Neuronal stem cell (in vitro differentiated cells): ENCODE data around the gene ADAP2.
A peak's percentile ranks its signal among the peaks of the same experiment; 100 is the strongest.
"Not testable (repeated sequence)": the region's sequence is repeated elsewhere in the genome, so short reads cannot be mapped to it uniquely, and the experiment has no call there.

Experiments
- DNase-seq: peaks from one replicate; pipeline ENCODE4 v3.0.0-alpha.2; 2013; ENCODE audit warnings: low spot score
- H2AFZ ChIP-seq: one replicate; pipeline ENCODE4 v1.6.1; 2013; ENCODE audit warnings: mild to moderate bottlenecking, low read length, inconsistent platforms
- H2AK5ac ChIP-seq: 2 replicates; pipeline ENCODE4 v1.6.1; 2013; ENCODE audit warnings: low read depth, mild to moderate bottlenecking, inconsistent platforms, low read length, moderate library complexity, mixed read lengths
- H2BK120ac ChIP-seq: 2 replicates; pipeline ENCODE4 v1.6.1; 2013; ENCODE audit warnings: low read depth, mild to moderate bottlenecking, inconsistent platforms, low read length, moderate library complexity, mixed read lengths
- H2BK12ac ChIP-seq: one replicate; pipeline ENCODE4 v1.6.1; 2013; ENCODE audit warnings: low read length, inconsistent platforms
- H2BK15ac ChIP-seq: 2 replicates; pipeline ENCODE4 v1.6.1; 2013; ENCODE audit warnings: mild to moderate bottlenecking, low read length, inconsistent platforms, mixed read lengths
- H2BK5ac ChIP-seq: one replicate; pipeline ENCODE4 v1.6.1; 2013; ENCODE audit warnings: inconsistent platforms, mild to moderate bottlenecking, low read length, moderate library complexity
- H3K14ac ChIP-seq: one replicate; pipeline ENCODE4 v1.6.1; 2013; ENCODE audit warnings: low read length, inconsistent platforms
- H3K18ac ChIP-seq: 2 replicates; pipeline ENCODE4 v1.6.1; 2013; ENCODE audit warnings: low read length, inconsistent platforms
- H3K23ac ChIP-seq: 2 replicates; pipeline ENCODE4 v1.6.1; 2013; ENCODE audit warnings: low read depth, mild to moderate bottlenecking, mixed read lengths, low read length, inconsistent platforms; ENCODE audit not compliant: poor library complexity
- H3K27ac ChIP-seq: replicated peaks from 3 replicates; pipeline ENCODE4 v1.5.1; 2013; ENCODE audit warnings: low read length, inconsistent platforms
- H3K27me3 ChIP-seq, 3 experiments: 2 replicates each; pipeline ENCODE4 v1.6.1; 2013; ENCODE audit warnings: low read length in 3 of 3, mild to moderate bottlenecking in 2 of 3, inconsistent platforms in 1 of 3, low read depth in 1 of 3, mixed read lengths in 1 of 3, moderate library complexity in 1 of 3; ENCODE audit not compliant: control insufficient read depth in 3 of 3, insufficient read depth in 3 of 3
- H3K36me3 ChIP-seq, 2 donors: replicated peaks in 1 of 2; 2 replicates each; pipeline ENCODE4 v1.6.1; 2013; ENCODE audit warnings: low read length in 2 of 2; ENCODE audit not compliant: control insufficient read depth in 2 of 2, insufficient read depth in 2 of 2
- H3K4ac ChIP-seq: 2 replicates; pipeline ENCODE4 v1.6.1; 2013; ENCODE audit warnings: inconsistent platforms, mild to moderate bottlenecking, low read length, moderate library complexity
- H3K4me1 ChIP-seq, 2 donors: 1 replicate in 1 of 2; 2 replicates in 1 of 2; pipeline ENCODE4 v1.6.1; 2013; ENCODE audit warnings: low read length in 2 of 2, low read depth in 1 of 2; ENCODE audit not compliant: control insufficient read depth in 2 of 2, insufficient read depth in 1 of 2
- H3K4me2 ChIP-seq: one replicate; pipeline ENCODE4 v1.6.1; 2013; ENCODE audit warnings: mild to moderate bottlenecking, low read length, inconsistent platforms; ENCODE audit not compliant: insufficient read depth, poor library complexity, severe bottlenecking
- H3K4me3 ChIP-seq, 2 donors: 2 replicates each; pipeline ENCODE4 v1.5.1; 2013; ENCODE audit warnings: low read length in 2 of 2, mild to moderate bottlenecking in 2 of 2, inconsistent platforms in 1 of 2, moderate library complexity in 1 of 2
- H3K79me1 ChIP-seq: one replicate; pipeline ENCODE4 v1.6.1; 2013; ENCODE audit warnings: low read depth, mild to moderate bottlenecking, inconsistent platforms, low read length, moderate library complexity
- H3K9ac ChIP-seq: one replicate; pipeline ENCODE4 v1.6.1; 2013; ENCODE audit warnings: mild to moderate bottlenecking, low read depth, low read length, inconsistent platforms; ENCODE audit not compliant: poor library complexity
- H3K9me3 ChIP-seq, 2 donors: replicated peaks in 1 of 2; 2 replicates each; pipeline versions ENCODE3 to v1.6.1; 2013; ENCODE audit warnings: low read length in 2 of 2, mild to moderate bottlenecking in 2 of 2, inconsistent platforms in 1 of 2, low read depth in 1 of 2, mixed read lengths in 1 of 2, moderate library complexity in 1 of 2; ENCODE audit not compliant: control insufficient read depth in 2 of 2, insufficient read depth in 1 of 2
- H4K8ac ChIP-seq: one replicate; pipeline ENCODE4 v1.6.1; 2013; ENCODE audit warnings: low read depth, mild to moderate bottlenecking, inconsistent platforms, low read length, moderate library complexity
- H4K91ac ChIP-seq: one replicate; pipeline ENCODE4 v1.6.1; 2013; ENCODE audit warnings: low read length, low read depth, mild to moderate bottlenecking, inconsistent platforms; ENCODE audit not compliant: poor library complexity
- WGBS, 2 donors: extraction: QIAGEN DNeasy Blood & Tissue Kit; methylation state at CpG; one replicate each; pipeline ENCODE4 v1.1.7; 2013; ENCODE audit warnings: missing lambda C conversion rate in 2 of 2, mixed read lengths in 1 of 2; ENCODE audit not compliant: insufficient read length in 2 of 2, insufficient replicate concordance in 1 of 2; ENCODE audit errors: extremely low coverage in 2 of 2; 5-methylcytosine and 5-hydroxymethylcytosine counted together

The ADAP2 gene

DNA sequence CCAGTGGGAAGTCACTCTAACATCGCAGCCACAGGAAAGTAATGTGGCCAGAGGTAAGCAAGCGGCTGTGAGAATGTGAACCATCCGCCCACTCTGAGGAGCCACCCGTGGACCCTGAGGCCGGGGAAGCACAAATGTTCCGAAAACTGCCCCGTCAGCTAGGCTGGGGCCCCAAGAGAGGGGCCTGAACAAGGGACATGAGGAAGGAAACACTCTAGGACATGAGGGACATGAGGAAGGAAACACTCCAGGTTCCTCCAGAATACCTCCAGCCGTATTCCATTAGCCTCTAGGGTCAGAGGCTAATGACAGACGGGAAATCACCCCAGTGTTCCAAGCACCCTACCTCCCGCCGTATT, 16.0 kb upstream of the ADAP2 start:
- H3K4me3 ChIP-seq: peak overlapping the region; percentile 80 to 88
- H3K27me3 ChIP-seq: no peaks in the 10 kb centered on the region
- H3K27ac ChIP-seq: no peak overlapping the region
- no peak overlapping the region for H2BK12ac ChIP-seq
- no peaks in the 10 kb centered on the region for H3K9me3 ChIP-seq
- H3K4me2 ChIP-seq: peak overlapping the region; percentile 85
- no peak overlapping the region for H2BK120ac ChIP-seq
- DNase-seq: no peak
- H2BK15ac ChIP-seq: no peak overlapping the region
- H3K23ac ChIP-seq: no peak overlapping the region
- peaks cover 0 to 3% of the 10 kb centered on the region in 2 donors for H3K4me1 ChIP-seq
- H4K91ac ChIP-seq: no peak overlapping the region
- H3K36me3 ChIP-seq: peaks cover 1 to 31% of the 10 kb centered on the region in 2 donors
- H3K79me1 ChIP-seq: peaks cover 2% of the 10 kb centered on the region
- WGBS, 2 donors: no CpG with 5 or more reads among the region's 11 CpGs
- H2BK5ac ChIP-seq: no peak overlapping the region
- H4K8ac ChIP-seq: no peak overlapping the region
- no peak overlapping the region for H2AK5ac ChIP-seq
- no peak overlapping the region for H3K18ac ChIP-seq
- H2AFZ ChIP-seq: peak overlapping the region; percentile 98
- no peak overlapping the region for H3K4ac ChIP-seq
- H3K14ac ChIP-seq: no peak overlapping the region
- peak overlapping the region; percentile 78 for H3K9ac ChIP-seq

DNA sequence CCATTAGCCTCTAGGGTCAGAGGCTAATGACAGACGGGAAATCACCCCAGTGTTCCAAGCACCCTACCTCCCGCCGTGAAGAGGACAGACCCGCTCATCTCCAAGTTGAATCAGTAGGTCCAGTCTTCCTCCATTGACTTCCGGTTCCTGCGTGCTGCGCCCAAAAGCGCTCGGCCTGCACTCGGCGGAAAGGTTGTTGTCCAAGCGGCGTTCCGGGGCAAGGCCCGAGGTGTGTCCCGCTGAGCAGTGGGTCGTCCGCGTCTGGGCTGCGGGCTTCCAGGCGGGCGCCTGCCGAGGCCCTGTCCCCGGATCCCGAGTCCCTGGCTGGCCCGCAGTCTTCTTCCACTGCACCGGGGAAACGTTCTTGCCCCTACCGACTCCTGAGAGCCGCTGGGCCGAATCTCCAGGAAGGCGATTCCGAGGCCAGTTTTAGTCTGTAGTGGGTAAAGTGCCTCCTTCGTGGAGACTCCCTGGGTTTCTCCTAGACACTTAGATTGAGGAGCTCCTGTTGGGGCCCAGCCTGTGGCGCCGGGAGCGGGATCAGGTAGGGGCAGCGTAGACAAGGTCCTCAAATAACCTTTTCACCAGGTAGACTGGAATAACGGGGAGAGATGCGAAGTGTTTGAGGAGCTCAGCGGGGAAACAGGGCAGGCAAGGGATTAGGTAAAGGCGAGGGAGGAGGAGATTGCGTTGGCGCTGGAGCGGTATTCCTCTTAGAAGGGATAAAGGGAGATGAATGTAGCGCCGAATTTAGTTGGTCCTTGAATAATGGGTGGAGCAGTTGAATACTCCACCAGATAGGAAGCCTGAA, 15.4 kb upstream of the ADAP2 start, which contains the start of gene TEFM:
Gene TEFM, minus strand, starts transcription at position 138 of the 811 bp plus-strand sequence. Its CDS starts 40 bp downstream, at position 98.
- Histone ChIP-seq H3K27me3 (no peaks in the 10 kb centered on the region), H4K8ac (no peak within 1 kb of the TSS), H3K9ac (peak within 1 kb of the TSS; percentile 78), H3K27ac (peak within 1 kb of the TSS; percentile 29), H2AK5ac (no peak within 1 kb of the TSS), H3K79me1 (peaks cover 2% of the 10 kb centered on the region), H3K23ac (peak within 1 kb of the TSS; percentile 89), H2BK120ac (no peak within 1 kb of the TSS), H2BK15ac (no peak within 1 kb of the TSS), H3K4me2 (peak within 1 kb of the TSS; percentile 85), H3K4ac (no peak within 1 kb of the TSS), H3K9me3 (no peaks in the 10 kb centered on the region), H3K4me3 (peak within 1 kb of the TSS; percentile 80 to 88), H2AFZ (peak within 1 kb of the TSS; percentile 98), H3K4me1 (peaks cover 0 to 3% of the 10 kb centered on the region in 2 donors), H3K36me3 (peaks cover 1 to 25% of the 10 kb centered on the region in 2 donors), H3K14ac (no peak within 1 kb of the TSS), H3K18ac (peak within 1 kb of the TSS; percentile 92), H2BK12ac (no peak within 1 kb of the TSS), H2BK5ac (no peak within 1 kb of the TSS), H4K91ac (no peak within 1 kb of the TSS)
- DNase-seq: peak; percentile 87
- no CpG with 5 or more reads among the region's 47 CpGs for WGBS, 2 donors

DNA sequence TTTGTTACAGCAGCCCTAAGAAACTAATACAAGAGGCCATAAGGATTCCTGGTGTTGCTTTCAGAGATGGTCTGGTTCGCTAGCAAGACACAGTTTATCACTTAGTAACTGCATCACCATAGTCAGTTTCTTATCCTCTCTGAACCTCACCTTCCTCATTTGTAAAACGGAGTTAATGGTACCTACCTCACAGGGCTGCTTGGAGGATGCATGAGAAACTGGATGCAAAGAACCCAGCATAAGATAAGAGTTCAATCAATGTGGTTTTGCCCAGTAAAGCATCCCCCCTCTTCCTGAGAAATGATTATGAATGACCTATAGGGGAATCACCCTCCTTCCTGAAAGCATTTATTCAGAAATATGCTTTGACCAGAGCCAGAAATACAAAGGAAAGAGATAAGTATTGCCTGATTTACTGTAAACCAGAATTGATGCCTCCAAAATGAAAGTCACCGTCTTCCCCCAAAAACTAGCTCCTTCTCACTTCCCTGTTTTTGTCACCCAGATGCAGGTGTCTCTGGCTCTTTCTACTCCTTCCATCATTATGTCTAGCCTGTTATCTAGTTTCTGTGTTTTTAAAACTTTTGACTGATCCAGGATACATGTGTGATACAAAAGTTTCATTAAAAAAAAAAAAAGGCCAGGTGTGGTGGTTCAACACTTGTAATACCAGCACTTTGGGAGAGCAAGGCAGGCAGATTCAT, 12.9 kb upstream of the ADAP2 start:
- no peak overlapping the region for H4K8ac ChIP-seq
- H4K91ac ChIP-seq: no peak overlapping the region
- H3K4ac ChIP-seq: no peak overlapping the region
- H3K4me3 ChIP-seq: no peak overlapping the region
- H3K9ac ChIP-seq: no peak overlapping the region
- peaks cover 2% of the 10 kb centered on the region for H3K79me1 ChIP-seq
- no peak overlapping the region for H2BK5ac ChIP-seq
- no peak overlapping the region for H3K4me2 ChIP-seq
- H3K4me1 ChIP-seq: peaks cover 0 to 3% of the 10 kb centered on the region in 2 donors
- peaks cover 0 to 4% of the 10 kb centered on the region in 2 donors for H3K36me3 ChIP-seq
- no CpG with 5 or more reads among the region's 3 CpGs for WGBS, 2 donors
- no peak overlapping the region for H3K14ac ChIP-seq
- no peaks in the 10 kb centered on the region for H3K27me3 ChIP-seq
- H3K27ac ChIP-seq: no peak overlapping the region
- H2AFZ ChIP-seq: no peak overlapping the region
- H3K9me3 ChIP-seq: no peaks in the 10 kb centered on the region
- no peak for DNase-seq
- H2BK12ac ChIP-seq: no peak overlapping the region
- no peak overlapping the region for H2BK15ac ChIP-seq
- H3K18ac ChIP-seq: no peak overlapping the region
- no peak overlapping the region for H2BK120ac ChIP-seq
- no peak overlapping the region for H3K23ac ChIP-seq
- no peak overlapping the region for H2AK5ac ChIP-seq

DNA sequence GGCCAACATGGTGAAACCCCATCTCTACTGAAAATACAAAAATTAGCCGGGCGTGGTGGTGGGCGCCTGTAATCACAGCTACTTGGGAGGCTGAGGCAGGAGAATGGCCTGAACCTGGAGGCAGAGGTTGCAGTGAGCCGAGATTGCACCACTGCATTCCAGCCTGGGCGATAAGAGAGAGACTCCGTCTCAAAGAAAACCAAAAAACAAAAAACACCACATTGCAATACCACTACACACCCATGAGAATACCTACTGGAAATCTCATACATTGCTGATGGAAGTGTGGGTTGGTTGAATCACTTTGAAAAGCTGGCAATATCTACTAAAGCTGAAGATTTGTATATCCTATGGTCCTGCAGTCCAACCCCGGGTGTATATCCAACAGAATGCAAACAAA, 11.6 kb upstream of the ADAP2 start:
- not testable (repeated sequence) for H3K18ac ChIP-seq, H4K91ac ChIP-seq, H3K27ac ChIP-seq, H3K14ac ChIP-seq, H3K4me3 ChIP-seq, H3K27me3 ChIP-seq, H2BK120ac ChIP-seq, H2BK12ac ChIP-seq, DNase-seq, H3K9ac ChIP-seq, H3K36me3 ChIP-seq, H3K9me3 ChIP-seq, H3K4me1 ChIP-seq, H2BK5ac ChIP-seq, H4K8ac ChIP-seq, H3K4me2 ChIP-seq, H3K79me1 ChIP-seq, H3K4ac ChIP-seq, H2AK5ac ChIP-seq, H2AFZ ChIP-seq, H2BK15ac ChIP-seq, H3K23ac ChIP-seq
- no CpG with 5 or more reads among the region's 7 CpGs for WGBS, 2 donors
